HL-60 (cell line): Measurements from ENCODE around the gene SCYGR3.

Experiments used
- DNase-seq, 2 experiments: peaks; one replicate each; pipeline ENCODE4 v3.0.0-alpha.2; 2010 to 2020; ENCODE audit warnings: low read depth in 1 of 2, low spot score in 1 of 2
- H3K27ac ChIP-seq: fragments of 250-450 bp; sonication (Bioruptor Pico); replicated peaks from 2 replicates; pipeline ENCODE4 v1.5.1; 2020; ENCODE audit warnings: mild to moderate bottlenecking, moderate library complexity
- H3K27me3 ChIP-seq: fragments of 250-450 bp; sonication (Bioruptor Pico); 2 replicates; pipeline ENCODE4 v1.5.1; 2021; ENCODE audit warnings: mild to moderate bottlenecking, moderate library complexity; ENCODE audit not compliant: insufficient read depth, poor library complexity, severe bottlenecking
- H3K4me3 ChIP-seq: replicated peaks from 2 replicates; pipeline ENCODE4 v1.5.1; 2011; ENCODE audit warnings: mild to moderate bottlenecking, control low read depth, low read length; ENCODE audit not compliant: insufficient read depth
- GABPA ChIP-seq: IDR thresholded peaks from 2 replicates; pipeline ENCODE4 v1.6.1; 2012; ENCODE audit warnings: low read depth
- POLR2AphosphoS5 ChIP-seq: IDR thresholded peaks from 2 replicates; pipeline ENCODE4 v1.6.1; 2012; ENCODE audit warnings: low read depth
- SPI1 ChIP-seq: IDR thresholded peaks from 2 replicates; pipeline ENCODE4 v1.6.1; 2012; ENCODE audit warnings: low read depth, mild to moderate bottlenecking, borderline replicate concordance
- TF ChIP-seq, protein P1 (sequence below): IDR thresholded peaks from one replicate; pipeline ENCODE4 v1.5.1; 2011; ENCODE audit warnings: low read length, control low read depth, inconsistent platforms; ENCODE audit not compliant: insufficient read depth
- TF ChIP-seq, protein P2 (sequence below): IDR thresholded peaks from 2 replicates; pipeline ENCODE4 v1.6.1; 2012; ENCODE audit warnings: low read depth; ENCODE audit not compliant: insufficient replicate concordance

Gene SCYGR3

DNA sequence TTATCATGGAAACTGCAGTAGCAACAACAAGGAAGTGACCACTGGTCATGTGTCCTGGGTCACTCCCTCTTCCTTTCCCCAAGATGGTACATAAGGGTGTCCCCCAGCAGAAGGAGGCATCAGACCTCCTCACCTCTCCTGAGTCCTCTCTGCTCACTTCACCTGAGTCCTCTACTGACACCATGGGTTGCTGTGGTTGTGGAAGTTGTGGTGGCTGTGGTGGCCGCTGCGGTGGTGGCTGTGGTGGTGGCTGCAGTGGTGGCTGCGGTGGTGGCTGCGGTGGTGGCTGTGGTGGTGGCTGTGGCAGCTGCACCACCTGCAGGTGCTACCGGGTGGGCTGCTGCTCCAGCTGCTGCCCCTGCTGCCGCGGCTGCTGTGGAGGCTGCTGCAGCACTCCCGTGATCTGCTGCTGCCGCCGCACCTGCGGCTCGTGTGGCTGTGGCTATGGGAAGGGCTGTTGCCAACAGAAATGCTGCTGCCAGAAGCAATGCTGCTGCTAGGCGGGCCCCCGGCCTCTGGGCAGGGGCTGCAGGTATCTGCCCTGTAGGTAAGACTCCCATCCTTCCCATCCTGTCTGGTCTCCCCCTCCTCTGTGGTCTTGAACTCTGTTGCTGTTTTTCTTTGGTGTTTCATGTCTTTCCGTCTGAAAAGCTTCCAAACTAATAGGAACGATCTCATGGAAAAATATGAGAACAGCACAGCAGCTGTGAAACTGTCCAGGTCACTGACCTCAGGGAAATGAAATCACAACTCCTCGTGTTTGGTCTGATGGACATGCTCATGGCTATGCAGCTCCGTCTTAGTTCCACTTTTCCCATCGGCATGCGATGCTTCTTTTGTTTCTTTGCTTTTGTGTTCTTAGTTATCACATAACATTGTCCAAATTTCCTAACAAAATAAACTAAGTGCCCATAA, 2.9 kb upstream of the SCYGR3 start, which contains the start of gene SCYGR4:
Gene SCYGR4, plus strand, starts transcription at position 183 of the 915 bp plus-strand sequence. Its CDS starts 0 bp downstream, at position 183.
- H3K27ac ChIP-seq = no peak within 1 kb of the TSS
- peaks cover 7% of the 10 kb centered on the region for H3K27me3 ChIP-seq
- no peak within 1 kb of the TSS for H3K4me3 ChIP-seq
- DNase-seq = no peak
- TF ChIP-seq SPI1 (no peak), POLR2AphosphoS5 (no peak)
- TF ChIP-seq, protein P1, sequence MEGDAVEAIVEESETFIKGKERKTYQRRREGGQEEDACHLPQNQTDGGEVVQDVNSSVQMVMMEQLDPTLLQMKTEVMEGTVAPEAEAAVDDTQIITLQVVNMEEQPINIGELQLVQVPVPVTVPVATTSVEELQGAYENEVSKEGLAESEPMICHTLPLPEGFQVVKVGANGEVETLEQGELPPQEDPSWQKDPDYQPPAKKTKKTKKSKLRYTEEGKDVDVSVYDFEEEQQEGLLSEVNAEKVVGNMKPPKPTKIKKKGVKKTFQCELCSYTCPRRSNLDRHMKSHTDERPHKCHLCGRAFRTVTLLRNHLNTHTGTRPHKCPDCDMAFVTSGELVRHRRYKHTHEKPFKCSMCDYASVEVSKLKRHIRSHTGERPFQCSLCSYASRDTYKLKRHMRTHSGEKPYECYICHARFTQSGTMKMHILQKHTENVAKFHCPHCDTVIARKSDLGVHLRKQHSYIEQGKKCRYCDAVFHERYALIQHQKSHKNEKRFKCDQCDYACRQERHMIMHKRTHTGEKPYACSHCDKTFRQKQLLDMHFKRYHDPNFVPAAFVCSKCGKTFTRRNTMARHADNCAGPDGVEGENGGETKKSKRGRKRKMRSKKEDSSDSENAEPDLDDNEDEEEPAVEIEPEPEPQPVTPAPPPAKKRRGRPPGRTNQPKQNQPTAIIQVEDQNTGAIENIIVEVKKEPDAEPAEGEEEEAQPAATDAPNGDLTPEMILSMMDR = no peak

DNA sequence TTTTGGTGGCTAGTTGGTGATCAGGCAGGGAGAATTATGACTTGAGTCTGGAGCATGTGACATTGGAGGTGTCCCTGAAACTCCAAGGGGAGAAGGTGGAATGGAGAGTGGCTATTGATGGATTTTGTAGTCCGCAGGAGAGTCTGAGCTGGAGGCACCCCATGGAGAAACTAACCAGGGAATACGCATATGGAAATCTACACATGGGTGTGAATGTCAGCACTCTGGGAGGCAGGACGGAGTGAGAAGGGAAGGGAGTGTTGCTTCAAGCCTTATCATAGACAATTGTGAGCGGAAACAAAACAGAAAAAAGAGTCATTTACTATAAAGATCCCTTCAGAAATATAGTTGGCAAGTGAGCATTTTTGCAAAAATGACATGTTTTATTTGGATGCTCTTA, 2.0 kb upstream of the SCYGR3 start:
- Histone ChIP-seq H3K27me3 (peaks cover 7% of the 10 kb centered on the region), H3K4me3 (no peak overlapping the region), H3K27ac (no peak overlapping the region)
- DNase-seq = no peak
- TF ChIP-seq, protein P2, sequence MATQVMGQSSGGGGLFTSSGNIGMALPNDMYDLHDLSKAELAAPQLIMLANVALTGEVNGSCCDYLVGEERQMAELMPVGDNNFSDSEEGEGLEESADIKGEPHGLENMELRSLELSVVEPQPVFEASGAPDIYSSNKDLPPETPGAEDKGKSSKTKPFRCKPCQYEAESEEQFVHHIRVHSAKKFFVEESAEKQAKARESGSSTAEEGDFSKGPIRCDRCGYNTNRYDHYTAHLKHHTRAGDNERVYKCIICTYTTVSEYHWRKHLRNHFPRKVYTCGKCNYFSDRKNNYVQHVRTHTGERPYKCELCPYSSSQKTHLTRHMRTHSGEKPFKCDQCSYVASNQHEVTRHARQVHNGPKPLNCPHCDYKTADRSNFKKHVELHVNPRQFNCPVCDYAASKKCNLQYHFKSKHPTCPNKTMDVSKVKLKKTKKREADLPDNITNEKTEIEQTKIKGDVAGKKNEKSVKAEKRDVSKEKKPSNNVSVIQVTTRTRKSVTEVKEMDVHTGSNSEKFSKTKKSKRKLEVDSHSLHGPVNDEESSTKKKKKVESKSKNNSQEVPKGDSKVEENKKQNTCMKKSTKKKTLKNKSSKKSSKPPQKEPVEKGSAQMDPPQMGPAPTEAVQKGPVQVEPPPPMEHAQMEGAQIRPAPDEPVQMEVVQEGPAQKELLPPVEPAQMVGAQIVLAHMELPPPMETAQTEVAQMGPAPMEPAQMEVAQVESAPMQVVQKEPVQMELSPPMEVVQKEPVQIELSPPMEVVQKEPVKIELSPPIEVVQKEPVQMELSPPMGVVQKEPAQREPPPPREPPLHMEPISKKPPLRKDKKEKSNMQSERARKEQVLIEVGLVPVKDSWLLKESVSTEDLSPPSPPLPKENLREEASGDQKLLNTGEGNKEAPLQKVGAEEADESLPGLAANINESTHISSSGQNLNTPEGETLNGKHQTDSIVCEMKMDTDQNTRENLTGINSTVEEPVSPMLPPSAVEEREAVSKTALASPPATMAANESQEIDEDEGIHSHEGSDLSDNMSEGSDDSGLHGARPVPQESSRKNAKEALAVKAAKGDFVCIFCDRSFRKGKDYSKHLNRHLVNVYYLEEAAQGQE = no peak
- TF ChIP-seq GABPA (no peak), POLR2AphosphoS5 (no peak), SPI1 (no peak)
- TF ChIP-seq, protein P1 = no peak

DNA sequence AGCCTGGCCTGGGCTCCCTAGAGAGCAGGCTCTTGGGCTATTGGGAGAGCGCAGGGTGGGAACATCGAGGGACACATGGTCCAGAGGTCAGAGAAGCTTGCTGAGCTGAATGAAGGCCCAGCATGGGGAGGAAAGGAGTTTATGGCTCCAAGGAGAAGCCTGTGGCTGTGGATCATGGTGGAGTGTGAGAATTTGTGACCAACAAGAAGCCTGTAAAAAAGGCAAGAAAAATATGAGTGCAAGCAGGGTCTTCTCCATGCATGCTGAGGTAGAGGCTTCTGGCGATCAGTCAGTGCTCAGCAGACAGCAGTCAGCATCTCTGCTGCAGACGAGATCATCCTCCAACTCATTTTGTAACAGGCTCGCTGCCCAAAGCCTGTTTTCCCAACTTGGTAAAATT, 1.3 kb upstream of the SCYGR3 start:
- Histone ChIP-seq H3K27ac (no peak overlapping the region), H3K4me3 (no peak overlapping the region), H3K27me3 (peaks cover 9% of the 10 kb centered on the region)
- TF ChIP-seq GABPA (no peak), POLR2AphosphoS5 (no peak), SPI1 (no peak)
- TF ChIP-seq, protein P1 = no peak
- TF ChIP-seq, protein P2 = no peak
- no peak for DNase-seq
